Hepatocyte (in vitro differentiated cells): Measurements from ENCODE around the gene RNASE7. TPM values are rescaled to one million over a fixed set of nuclear protein-coding genes. Genes with fewer than 3 reads are reported as not detected.
"Not testable (repeated sequence)": the region's sequence is repeated elsewhere in the genome, so short reads cannot be mapped to it uniquely, and the experiment has no call there.

Experiments used
- DNase-seq: peaks from one replicate; pipeline ENCODE4 v3.0.0-alpha.2; 2016; ENCODE audit warnings: low spot score
- H2AFZ ChIP-seq: fragments of 200-600 bp; sonication (generic); 2 replicates; pipeline ENCODE4 v1.6.0; 2016; ENCODE audit warnings: antibody characterized with exemption, mild to moderate bottlenecking
- H3K27ac ChIP-seq: fragments of 200-600 bp; sonication (generic); 2 replicates; pipeline ENCODE4 v1.5.1; 2016; ENCODE audit warnings: mild to moderate bottlenecking
- H3K27me3 ChIP-seq: fragments of 200-600 bp; sonication (generic); 2 replicates; pipeline ENCODE4 v1.6.1; 2016
- H3K36me3 ChIP-seq: fragments of 200-600 bp; sonication (generic); replicated peaks from 2 replicates; pipeline ENCODE4 v1.5.1; 2016; ENCODE audit warnings: low read depth; ENCODE audit not compliant: insufficient read depth
- H3K4me1 ChIP-seq: fragments of 200-600 bp; sonication (generic); 2 replicates; pipeline ENCODE4 v1.5.1; 2016; ENCODE audit warnings: mild to moderate bottlenecking, moderate library complexity; ENCODE audit not compliant: insufficient read depth
- H3K4me2 ChIP-seq: fragments of 200-600 bp; sonication (generic); 2 replicates; pipeline ENCODE4 v1.6.0; 2016
- H3K4me3 ChIP-seq: fragments of 200-600 bp; sonication (generic); 2 replicates; pipeline ENCODE4 v1.5.1; 2016; ENCODE audit warnings: mild to moderate bottlenecking
- H3K79me2 ChIP-seq: fragments of 200-600 bp; sonication (generic); 2 replicates; pipeline ENCODE4 v1.6.0; 2017; ENCODE audit warnings: mild to moderate bottlenecking
- H3K9me2 ChIP-seq: fragments of 200-600 bp; sonication (generic); replicated peaks from 2 replicates; pipeline ENCODE4 v1.6.0; 2017; ENCODE audit warnings: mild to moderate bottlenecking; ENCODE audit not compliant: insufficient read depth
- H3K9me3 ChIP-seq: fragments of 200-600 bp; sonication (generic); 2 replicates; pipeline ENCODE4 v1.5.1; 2016; ENCODE audit warnings: low read depth, mild to moderate bottlenecking
- H4K20me1 ChIP-seq: fragments of 200-600 bp; sonication (generic); 2 replicates; pipeline ENCODE4 v1.6.0; 2016; ENCODE audit warnings: mild to moderate bottlenecking; ENCODE audit not compliant: insufficient read depth, poor library complexity, severe bottlenecking
- CTCF ChIP-seq: fragments of 200-600 bp; sonication (generic); IDR thresholded peaks from 2 replicates; pipeline ENCODE4 v1.5.1; 2016; ENCODE audit warnings: antibody characterized with exemption, mild to moderate bottlenecking; ENCODE audit not compliant: poor library complexity
- EZH2 ChIP-seq: fragments of 200-600 bp; sonication (generic); IDR thresholded peaks from 2 replicates; pipeline ENCODE4 v1.6.1; 2016; ENCODE audit warnings: antibody characterized with exemption, mild to moderate bottlenecking, borderline replicate concordance
- EZH2phosphoT487 ChIP-seq: fragments of 200-600 bp; sonication (generic); IDR thresholded peaks from one replicate; pipeline ENCODE4 v1.6.1; 2018; ENCODE audit warnings: antibody characterized with exemption, mild to moderate bottlenecking, low read depth, moderate library complexity; ENCODE audit not compliant: unreplicated experiment, severe bottlenecking
- WGBS: methylation state at CpG from one replicate; pipeline ENCODE4 v1.1.6; 2016; ENCODE audit warnings: low lambda C conversion rate; ENCODE audit errors: missing lambda C conversion rate; 5-methylcytosine and 5-hydroxymethylcytosine counted together
- polyA plus RNA-seq: library from polyadenylated mRNA; unstranded; fragments of >200 nt; fragmentation: Nextera tagmentation; extraction: Ambion mirVana; gene quantifications from 2 replicates; pipeline ENCODE4 v1.2.1, GENCODE V29; 2016
- total RNA-seq: library from RNA; depleted of rRNA; stranded (reverse); fragments of >200 nt; gene quantifications from 2 replicates; pipeline ENCODE4 v1.2.3, GENCODE V29; 2014

Gene RNASE7
- total and polyA plus RNA-seq, 2 experiments from 2014 or later: not detected

GRCh38 chr14:21039585-21040369, 2.4 kb upstream of the RNASE7 start:
- Histone ChIP-seq H3K9me3 (no peaks in the 10 kb centered on the region), H4K20me1 (no peaks in the 10 kb centered on the region), H3K36me3 (no peaks in the 10 kb centered on the region), H3K9me2 (no peaks in the 10 kb centered on the region), H3K4me2 (peak overlapping the region; percentile 62), H3K79me2 (no peaks in the 10 kb centered on the region), H2AFZ (peak overlapping the region; percentile 29), H3K27me3 (no peaks in the 10 kb centered on the region), H3K4me3 (no peak overlapping the region), H3K27ac (peak overlapping the region; percentile 69), H3K4me1 (peaks cover 19% of the 10 kb centered on the region)
- DNase-seq: peak; percentile 83
- WGBS: 71% methylated on average over 8 of the region's 8 CpGs
- TF ChIP-seq EZH2phosphoT487: no peak
- TF ChIP-seq CTCF: peak; percentile 78

GRCh38 chr14:21040370-21040925, 1.7 kb upstream of the RNASE7 start:
- Histone ChIP-seq H3K9me2 (no peaks in the 10 kb centered on the region), H2AFZ (no peak overlapping the region), H3K4me2 (no peak overlapping the region), H3K4me3 (no peak overlapping the region), H3K9me3 (no peaks in the 10 kb centered on the region), H3K27ac (no peak overlapping the region), H3K36me3 (no peaks in the 10 kb centered on the region), H3K4me1 (peaks cover 19% of the 10 kb centered on the region), H3K27me3 (no peaks in the 10 kb centered on the region), H4K20me1 (no peaks in the 10 kb centered on the region), H3K79me2 (no peaks in the 10 kb centered on the region)
- DNase-seq: no peak
- WGBS: 65% methylated on average over 8 of the region's 8 CpGs
- no peak for TF ChIP-seq EZH2
- no peak for TF ChIP-seq CTCF
- TF ChIP-seq EZH2phosphoT487: no peak

GRCh38 chr14:21040941-21041340, 1.2 kb upstream of the RNASE7 start:
- peaks cover 19% of the 10 kb centered on the region for H3K4me1 ChIP-seq
- 84% methylated on average over 3 of the region's 3 CpGs for WGBS
- not testable (repeated sequence) for H2AFZ ChIP-seq

GRCh38 chr14:21042918-21043317, 756 bp downstream of the RNASE7 start:
- H3K4me2 ChIP-seq: no peak overlapping the region
- H3K9me3 ChIP-seq: no peaks in the 10 kb centered on the region
- H3K79me2 ChIP-seq: no peaks in the 10 kb centered on the region
- H3K9me2 ChIP-seq: no peaks in the 10 kb centered on the region
- H3K27ac ChIP-seq: no peak overlapping the region
- H3K4me3 ChIP-seq: no peak overlapping the region
- no peaks in the 10 kb centered on the region for H3K36me3 ChIP-seq
- H4K20me1 ChIP-seq: no peaks in the 10 kb centered on the region
- no peaks in the 10 kb centered on the region for H3K27me3 ChIP-seq
- 88% methylated on average over 8 of the region's 8 CpGs for WGBS
- peaks cover 19% of the 10 kb centered on the region for H3K4me1 ChIP-seq
- H2AFZ ChIP-seq: no peak overlapping the region
- TF ChIP-seq EZH2 (no peak), EZH2phosphoT487 (no peak), CTCF (no peak)
- DNase-seq: no peak

More at GRCh38 chr14:21040941-21041340, 1.2 kb upstream of the RNASE7 start:
- not testable (repeated sequence) for DNase-seq, H3K27me3 ChIP-seq, H3K4me3 ChIP-seq, H3K4me2 ChIP-seq, H3K9me3 ChIP-seq, H3K36me3 ChIP-seq, H3K79me2 ChIP-seq, H4K20me1 ChIP-seq, H3K27ac ChIP-seq, H3K9me2 ChIP-seq
